Measurements from ENCODE around the gene ATP6V0A1. TPM values are rescaled to one million over a fixed set of nuclear protein-coding genes. Genes with fewer than 3 reads are reported as not detected.
"Not testable (repeated sequence)": the region's sequence is repeated elsewhere in the genome, so short reads cannot be mapped to it uniquely, and the experiment has no call there.

The ATP6V0A1 gene
- total and polyA plus RNA-seq, 4 donors = 31.5 to 94.6 (median 45.2) TPM

DNA sequence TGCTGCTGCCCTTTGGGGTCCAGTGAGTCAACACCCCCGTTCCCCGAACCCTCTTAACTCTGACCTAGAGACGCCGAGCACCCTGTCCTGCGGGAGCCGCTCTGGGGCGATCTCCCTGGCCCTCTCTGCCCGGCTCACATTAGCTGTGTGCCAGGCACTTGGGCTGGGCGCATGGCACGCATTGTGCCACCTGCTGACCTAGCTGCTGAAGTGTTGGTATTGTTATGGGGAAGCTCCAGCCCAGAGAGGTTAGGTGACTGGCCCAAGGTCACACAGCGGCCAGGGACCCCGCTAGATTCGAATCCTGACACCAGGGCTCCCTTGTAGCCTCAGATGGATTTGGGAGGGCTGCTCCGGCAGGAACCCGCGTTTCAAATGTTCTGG, 95.2 kb downstream of the ATP6V0A1 start:
- DNase-seq (ENCODE audit: low spot score) = no peak
- H3K27ac ChIP-seq (ENCODE audit: low read depth in 1 of 2, low read length in 2 of 2) = peak overlapping the region; percentile 88 to 93
- TF ChIP-seq RAD21 (IDR thresholded peaks at IDR 0.05) = peak; percentile 7 to 24
- no peak for TF ChIP-seq RXRA (IDR thresholded peaks at IDR 0.05)
- H3K9me3 ChIP-seq (ENCODE audit: control insufficient read depth in 4 of 4, low read length in 3 of 4) = no peaks in the 10 kb centered on the region
- H3K4me3 ChIP-seq (ENCODE audit: low read depth in 1 of 3, low read length in 3 of 3) = peak overlapping the region; percentile 71 to 85 (median 71)
- H3K9ac ChIP-seq (ENCODE audit: low read depth in 1 of 2, low read length in 2 of 2) = peak overlapping the region in 1 of 2 donors; percentile 81
- peaks cover 0 to 21% (median 13%) of the 10 kb centered on the region in 4 donors for H3K4me1 ChIP-seq (ENCODE audit: control insufficient read depth in 4 of 4, insufficient read depth in 4 of 4, low read length in 3 of 4)
- no peaks in the 10 kb centered on the region for H3K27me3 ChIP-seq (ENCODE audit: control insufficient read depth in 4 of 4, insufficient read depth in 4 of 4, low read length in 3 of 4)
- no peaks in the 10 kb centered on the region for H3K36me3 ChIP-seq (ENCODE audit: control insufficient read depth in 4 of 4, insufficient read depth in 3 of 4, low read depth in 1 of 4, low read length in 3 of 4)
- WGBS = 43% methylated on average over 16 of the region's 16 CpGs

DNA sequence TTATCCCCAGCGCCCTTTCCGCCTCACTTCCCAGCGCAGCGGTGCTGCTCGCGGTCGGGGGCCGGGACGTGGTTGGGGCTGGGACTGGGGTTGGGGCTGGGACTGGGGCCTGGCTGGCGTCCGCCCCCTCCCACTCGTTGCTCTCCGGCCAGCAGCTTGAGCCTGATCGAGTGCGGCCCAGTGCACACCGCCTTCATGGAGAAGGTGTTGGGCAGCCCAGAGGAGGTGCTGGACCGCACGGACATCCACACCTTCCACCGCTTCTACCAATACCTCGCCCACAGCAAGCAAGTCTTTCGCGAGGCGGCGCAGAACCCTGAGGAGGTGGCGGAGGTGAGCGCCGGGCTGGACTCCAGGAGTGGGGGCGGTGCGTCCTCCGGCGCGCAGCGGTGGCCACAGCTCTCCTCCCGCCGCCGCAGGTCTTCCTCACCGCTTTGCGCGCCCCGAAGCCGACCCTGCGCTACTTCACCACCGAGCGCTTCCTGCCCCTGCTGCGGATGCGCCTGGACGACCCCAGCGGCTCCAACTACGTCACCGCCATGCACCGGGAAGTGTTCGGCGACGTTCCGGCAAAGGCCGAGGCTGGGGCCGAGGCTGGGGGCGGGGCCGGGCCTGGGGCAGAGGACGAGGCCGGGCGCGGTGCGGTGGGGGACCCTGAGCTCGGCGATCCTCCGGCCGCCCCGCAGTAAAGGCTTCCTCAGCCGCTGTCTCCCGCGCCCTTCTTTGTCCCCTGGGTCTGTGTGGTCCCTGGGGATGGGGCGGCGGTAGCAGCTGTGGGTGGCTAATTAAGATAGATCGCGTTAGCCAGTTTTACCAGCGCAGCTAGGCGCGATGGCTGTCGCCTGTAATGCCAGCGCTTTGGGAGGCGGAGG, 95.8 kb downstream of the ATP6V0A1 start:
- peak; percentile 76 for DNase-seq (ENCODE audit: low spot score)
- H3K4me1 ChIP-seq (ENCODE audit: control insufficient read depth in 4 of 4, insufficient read depth in 4 of 4, low read length in 3 of 4) = peaks cover 0 to 20% (median 11%) of the 10 kb centered on the region in 4 donors
- no peaks in the 10 kb centered on the region for H3K36me3 ChIP-seq (ENCODE audit: control insufficient read depth in 4 of 4, insufficient read depth in 3 of 4, low read depth in 1 of 4, low read length in 3 of 4)
- under 1% methylated on average over 82 of the region's 82 CpGs for WGBS
- peak overlapping the region; percentile 80 to 90 for H3K9ac ChIP-seq (ENCODE audit: low read depth in 1 of 2, low read length in 2 of 2)
- peak overlapping the region; percentile 71 to 85 (median 71) for H3K4me3 ChIP-seq (ENCODE audit: low read depth in 1 of 3, low read length in 3 of 3)
- H3K9me3 ChIP-seq (ENCODE audit: control insufficient read depth in 4 of 4, low read length in 3 of 4) = no peaks in the 10 kb centered on the region
- peak in 1 of 2 donors; percentile 79 for TF ChIP-seq GABPA (IDR thresholded peaks at IDR 0.05 in 1 of 2, conservative IDR thresholded peaks at IDR 0.05 in 1 of 2)
- TF ChIP-seq RAD21 (IDR thresholded peaks at IDR 0.05) = peak in 1 of 2 donors; percentile 49
- TF ChIP-seq EGR1 (IDR thresholded peaks at IDR 0.05; ENCODE audit: low read depth in 2 of 2) = no peak
- TF ChIP-seq RXRA (IDR thresholded peaks at IDR 0.05) = peak in 1 of 2 donors; percentile 11
- no peak for TF ChIP-seq NR2F2 (IDR thresholded peaks at IDR 0.05)
- TF ChIP-seq YY1 (IDR thresholded peaks at IDR 0.05) = peak; percentile 47
- H3K27ac ChIP-seq (ENCODE audit: low read depth in 1 of 2, low read length in 2 of 2) = peak overlapping the region; percentile 88 to 93
- H3K27me3 ChIP-seq (ENCODE audit: control insufficient read depth in 4 of 4, insufficient read depth in 4 of 4, low read length in 3 of 4) = no peaks in the 10 kb centered on the region

DNA sequence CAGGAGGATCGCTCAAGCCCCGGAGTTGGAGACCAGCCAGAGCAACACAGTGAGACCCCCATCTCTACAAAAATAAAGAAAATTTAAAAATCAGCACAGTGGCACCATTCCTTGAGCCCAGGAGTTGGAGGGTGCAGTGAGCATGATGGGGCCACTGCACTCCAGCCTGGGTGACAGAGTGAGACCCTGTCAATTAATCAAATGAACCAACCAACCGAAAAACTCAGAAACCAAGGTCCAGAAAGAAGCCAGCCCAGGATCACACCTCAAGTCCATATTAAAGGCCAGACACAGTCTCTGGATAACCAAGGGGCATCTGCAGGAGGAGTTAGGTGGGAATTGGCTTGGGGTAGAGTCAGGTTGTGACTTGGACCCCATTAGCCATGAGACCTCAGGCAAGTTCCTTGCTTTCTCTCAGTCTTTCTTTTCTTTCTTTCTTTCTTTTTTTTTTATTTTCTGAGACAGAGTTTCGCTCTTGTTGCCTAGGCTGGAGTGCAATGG, 96.5 kb downstream of the ATP6V0A1 start:
- H3K4me1 ChIP-seq (ENCODE audit: control insufficient read depth in 4 of 4, insufficient read depth in 4 of 4, low read length in 3 of 4) = peaks cover 0 to 20% (median 11%) of the 10 kb centered on the region in 4 donors

DNA sequence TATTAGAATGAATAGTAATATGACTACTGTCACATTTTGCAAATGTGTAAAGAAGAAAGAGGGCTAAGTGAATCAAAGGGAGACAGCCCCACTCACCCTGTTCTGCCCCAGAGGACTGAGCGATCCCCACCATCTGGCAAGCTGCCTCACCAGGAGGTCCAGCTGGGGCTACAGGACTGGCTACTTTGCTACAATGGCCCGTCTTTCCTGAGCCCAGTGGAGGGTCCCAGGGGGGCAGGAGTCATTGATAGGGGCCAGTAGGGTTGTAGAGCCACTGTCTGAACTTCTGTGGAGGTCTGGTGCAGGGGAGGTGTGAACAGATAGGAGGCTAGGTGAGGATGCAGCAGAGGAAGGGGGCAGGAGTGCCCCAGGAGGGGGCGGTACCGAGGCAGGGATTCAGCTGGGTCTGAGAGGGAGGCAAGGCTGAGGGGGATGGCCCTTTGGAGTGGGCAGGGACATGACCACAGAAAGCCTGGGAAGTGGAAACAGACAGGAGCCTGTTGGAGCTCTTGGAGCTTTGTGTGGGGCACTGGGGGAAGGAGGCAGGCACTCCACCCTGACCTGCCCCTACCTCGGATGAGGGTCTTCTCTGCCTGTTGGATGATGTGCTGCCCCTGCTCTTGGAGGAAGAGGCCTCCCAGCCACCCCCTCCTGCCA, 97.4 kb downstream of the ATP6V0A1 start:
- H3K4me3 ChIP-seq (ENCODE audit: low read depth in 1 of 3, low read length in 3 of 3) = not testable (repeated sequence)
- 72% methylated on average over 5 of the region's 5 CpGs for WGBS

More for the DNA sequence above, 96.5 kb downstream of the ATP6V0A1 start:
- no peaks in the 10 kb centered on the region for H3K36me3 ChIP-seq (ENCODE audit: control insufficient read depth in 4 of 4, insufficient read depth in 3 of 4, low read depth in 1 of 4, low read length in 3 of 4)
- no peaks in the 10 kb centered on the region for H3K9me3 ChIP-seq (ENCODE audit: control insufficient read depth in 4 of 4, low read length in 3 of 4)
- WGBS = 27% methylated on average over 4 of the region's 4 CpGs
- no peaks in the 10 kb centered on the region for H3K27me3 ChIP-seq (ENCODE audit: control insufficient read depth in 4 of 4, insufficient read depth in 4 of 4, low read length in 3 of 4)
- H3K9ac ChIP-seq (ENCODE audit: low read depth in 1 of 2, low read length in 2 of 2) = peak overlapping the region; percentile 80 to 90
- peak overlapping the region; percentile 88 to 93 for H3K27ac ChIP-seq (ENCODE audit: low read depth in 1 of 2, low read length in 2 of 2)
- peak overlapping the region; percentile 71 to 85 (median 71) for H3K4me3 ChIP-seq (ENCODE audit: low read depth in 1 of 3, low read length in 3 of 3)
- DNase-seq (ENCODE audit: low spot score) = no peak
- TF ChIP-seq, protein P1, sequence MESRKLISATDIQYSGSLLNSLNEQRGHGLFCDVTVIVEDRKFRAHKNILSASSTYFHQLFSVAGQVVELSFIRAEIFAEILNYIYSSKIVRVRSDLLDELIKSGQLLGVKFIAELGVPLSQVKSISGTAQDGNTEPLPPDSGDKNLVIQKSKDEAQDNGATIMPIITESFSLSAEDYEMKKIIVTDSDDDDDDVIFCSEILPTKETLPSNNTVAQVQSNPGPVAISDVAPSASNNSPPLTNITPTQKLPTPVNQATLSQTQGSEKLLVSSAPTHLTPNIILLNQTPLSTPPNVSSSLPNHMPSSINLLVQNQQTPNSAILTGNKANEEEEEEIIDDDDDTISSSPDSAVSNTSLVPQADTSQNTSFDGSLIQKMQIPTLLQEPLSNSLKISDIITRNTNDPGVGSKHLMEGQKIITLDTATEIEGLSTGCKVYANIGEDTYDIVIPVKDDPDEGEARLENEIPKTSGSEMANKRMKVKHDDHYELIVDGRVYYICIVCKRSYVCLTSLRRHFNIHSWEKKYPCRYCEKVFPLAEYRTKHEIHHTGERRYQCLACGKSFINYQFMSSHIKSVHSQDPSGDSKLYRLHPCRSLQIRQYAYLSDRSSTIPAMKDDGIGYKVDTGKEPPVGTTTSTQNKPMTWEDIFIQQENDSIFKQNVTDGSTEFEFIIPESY (IDR thresholded peaks at IDR 0.05) = no peak
- TF ChIP-seq FOXA2 (IDR thresholded peaks at IDR 0.05) = no peak

More for the DNA sequence above, 97.4 kb downstream of the ATP6V0A1 start:
- peaks cover 0 to 20% (median 11%) of the 10 kb centered on the region in 4 donors for H3K4me1 ChIP-seq (ENCODE audit: control insufficient read depth in 4 of 4, insufficient read depth in 4 of 4, low read length in 3 of 4)
- H3K9ac ChIP-seq (ENCODE audit: low read depth in 1 of 2, low read length in 2 of 2); H3K9me3 ChIP-seq (ENCODE audit: control insufficient read depth in 4 of 4, low read length in 3 of 4); H3K27ac ChIP-seq (ENCODE audit: low read depth in 1 of 2, low read length in 2 of 2); H3K27me3 ChIP-seq (ENCODE audit: control insufficient read depth in 4 of 4, insufficient read depth in 4 of 4, low read length in 3 of 4); H3K36me3 ChIP-seq (ENCODE audit: control insufficient read depth in 4 of 4, insufficient read depth in 3 of 4, low read depth in 1 of 4, low read length in 3 of 4); DNase-seq (ENCODE audit: low spot score): not testable (repeated sequence)
